Neural progenitor cell (in vitro differentiated cells): Measurements from ENCODE around the gene AGPAT4.

Source experiments
- CTCF ChIP-seq: fragments of 200-600 bp; sonication (generic); IDR thresholded peaks from 2 replicates; pipeline ENCODE4 v1.5.1; 2017; ENCODE audit warnings: antibody characterized with exemption, mild to moderate bottlenecking
- EZH2 ChIP-seq: fragments of 200-600 bp; sonication (generic); IDR thresholded peaks from 2 replicates; pipeline ENCODE4 v1.6.1; 2017; ENCODE audit warnings: antibody characterized with exemption, mild to moderate bottlenecking, moderate library complexity

- TF ChIP-seq CTCF, result no peak
- TF ChIP-seq EZH2, result no peak
These were observed 27.1 kb downstream of the AGPAT4 start for GRCh38 chr6:161246725-161247124.
